Sigmoid colon (tissue), 4 donors: Measurements from ENCODE around the gene MAIP1.

Source experiments
- POLR2A ChIP-seq, 2 donors: fragments of 450-650 bp; IDR thresholded peaks; one replicate each; pipeline ENCODE4 v1.6.1; 2016; ENCODE audit warnings: antibody characterized with exemption in 2 of 2, mild to moderate bottlenecking in 2 of 2, moderate library complexity in 2 of 2
- POLR2AphosphoS5 ChIP-seq, 4 donors: sonication (generic); formaldehyde crosslinking; IDR thresholded peaks; one replicate each; pipeline ENCODE4 v1.6.1; 2017; ENCODE audit warnings: antibody characterized with exemption in 4 of 4
- TF ChIP-seq, protein P1 (sequence below), 4 experiments: fragments of 450-650 bp in 3 of 4; fragments of 200-600 bp in 1 of 4; IDR thresholded peaks; one replicate each; pipeline ENCODE4 v1.5.1; 2016 to 2019; ENCODE audit warnings: antibody characterized with exemption in 4 of 4, mild to moderate bottlenecking in 3 of 4, moderate library complexity in 2 of 4

DNA sequence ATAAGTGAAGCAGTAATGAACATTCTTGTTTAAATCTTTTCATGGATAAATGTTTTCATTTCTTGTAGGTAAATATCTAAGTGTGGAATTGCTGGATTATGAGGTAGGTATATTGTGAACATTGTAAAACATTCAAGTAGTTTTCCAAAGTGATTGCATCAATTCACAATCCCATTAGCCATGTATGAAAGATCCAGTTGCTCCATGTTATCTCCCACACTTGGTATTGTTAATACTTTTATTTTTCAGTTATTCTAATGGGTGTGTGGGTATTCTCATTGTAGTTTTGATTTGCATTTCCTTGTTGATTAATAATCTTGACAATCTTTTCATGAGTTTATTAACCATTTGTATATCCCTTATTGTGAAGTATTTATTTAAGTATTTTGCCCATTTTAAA is 50.3 kb downstream of the MAIP1 start:
- TF ChIP-seq, protein P1, sequence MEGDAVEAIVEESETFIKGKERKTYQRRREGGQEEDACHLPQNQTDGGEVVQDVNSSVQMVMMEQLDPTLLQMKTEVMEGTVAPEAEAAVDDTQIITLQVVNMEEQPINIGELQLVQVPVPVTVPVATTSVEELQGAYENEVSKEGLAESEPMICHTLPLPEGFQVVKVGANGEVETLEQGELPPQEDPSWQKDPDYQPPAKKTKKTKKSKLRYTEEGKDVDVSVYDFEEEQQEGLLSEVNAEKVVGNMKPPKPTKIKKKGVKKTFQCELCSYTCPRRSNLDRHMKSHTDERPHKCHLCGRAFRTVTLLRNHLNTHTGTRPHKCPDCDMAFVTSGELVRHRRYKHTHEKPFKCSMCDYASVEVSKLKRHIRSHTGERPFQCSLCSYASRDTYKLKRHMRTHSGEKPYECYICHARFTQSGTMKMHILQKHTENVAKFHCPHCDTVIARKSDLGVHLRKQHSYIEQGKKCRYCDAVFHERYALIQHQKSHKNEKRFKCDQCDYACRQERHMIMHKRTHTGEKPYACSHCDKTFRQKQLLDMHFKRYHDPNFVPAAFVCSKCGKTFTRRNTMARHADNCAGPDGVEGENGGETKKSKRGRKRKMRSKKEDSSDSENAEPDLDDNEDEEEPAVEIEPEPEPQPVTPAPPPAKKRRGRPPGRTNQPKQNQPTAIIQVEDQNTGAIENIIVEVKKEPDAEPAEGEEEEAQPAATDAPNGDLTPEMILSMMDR (IDR thresholded peaks at IDR 0.05), result no peak
- TF ChIP-seq POLR2AphosphoS5 (IDR thresholded peaks at IDR 0.05) (no peak), POLR2A (IDR thresholded peaks at IDR 0.05) (no peak)
